ENCODE measurements around the gene MYCN.

Gene MYCN

DNA sequence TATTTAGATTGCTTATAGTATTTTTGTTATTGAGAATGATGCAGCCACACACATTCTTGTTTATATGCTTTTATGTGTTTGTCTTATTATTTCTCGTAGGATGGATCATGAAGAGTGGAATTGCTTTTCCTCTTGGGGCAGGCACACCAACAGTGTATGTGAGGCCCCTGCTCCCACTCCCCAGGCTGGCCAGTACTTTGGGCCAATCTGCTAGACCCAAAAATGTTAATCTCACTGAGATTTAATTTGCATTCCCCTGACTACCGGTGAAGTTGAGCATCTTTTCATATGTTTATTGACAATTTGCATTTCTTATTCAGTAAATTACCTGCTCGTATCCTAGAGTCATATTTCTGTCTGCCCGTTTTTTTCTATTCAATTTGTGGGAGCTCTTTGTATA is 4.7 kb upstream of the MYCN start:
- TF ChIP-seq BHLHE40 (IDR thresholded peaks at IDR 0.05; ENCODE audit: borderline replicate concordance) (no peak), FOXK2 (IDR thresholded peaks at IDR 0.05) (no peak), SUZ12 (IDR thresholded peaks at IDR 0.05) (no peak), SP1 (IDR thresholded peaks at IDR 0.05) (no peak), ZNF384 (IDR thresholded peaks at IDR 0.05) (no peak), PKNOX1 (IDR thresholded peaks at IDR 0.05) (no peak), HDGF (IDR thresholded peaks at IDR 0.05; ENCODE audit: borderline replicate concordance) (no peak), ELF4 (IDR thresholded peaks at IDR 0.05) (no peak), FOXA1 (IDR thresholded peaks at IDR 0.05) (no peak), LEF1 (IDR thresholded peaks at IDR 0.05; ENCODE audit: borderline replicate concordance) (no peak), L3MBTL2 (conservative IDR thresholded peaks at IDR 0.05) (no peak), TARDBP (IDR thresholded peaks at IDR 0.05) (no peak), CTBP1 (IDR thresholded peaks at IDR 0.05; ENCODE audit: borderline replicate concordance) (no peak), NFRKB (IDR thresholded peaks at IDR 0.05) (no peak)
- ChIA-PET POLR2A (no interaction called here), CTCF (no interaction called here)
- DNase-seq (ENCODE audit: extremely low spot score): no peak

DNA sequence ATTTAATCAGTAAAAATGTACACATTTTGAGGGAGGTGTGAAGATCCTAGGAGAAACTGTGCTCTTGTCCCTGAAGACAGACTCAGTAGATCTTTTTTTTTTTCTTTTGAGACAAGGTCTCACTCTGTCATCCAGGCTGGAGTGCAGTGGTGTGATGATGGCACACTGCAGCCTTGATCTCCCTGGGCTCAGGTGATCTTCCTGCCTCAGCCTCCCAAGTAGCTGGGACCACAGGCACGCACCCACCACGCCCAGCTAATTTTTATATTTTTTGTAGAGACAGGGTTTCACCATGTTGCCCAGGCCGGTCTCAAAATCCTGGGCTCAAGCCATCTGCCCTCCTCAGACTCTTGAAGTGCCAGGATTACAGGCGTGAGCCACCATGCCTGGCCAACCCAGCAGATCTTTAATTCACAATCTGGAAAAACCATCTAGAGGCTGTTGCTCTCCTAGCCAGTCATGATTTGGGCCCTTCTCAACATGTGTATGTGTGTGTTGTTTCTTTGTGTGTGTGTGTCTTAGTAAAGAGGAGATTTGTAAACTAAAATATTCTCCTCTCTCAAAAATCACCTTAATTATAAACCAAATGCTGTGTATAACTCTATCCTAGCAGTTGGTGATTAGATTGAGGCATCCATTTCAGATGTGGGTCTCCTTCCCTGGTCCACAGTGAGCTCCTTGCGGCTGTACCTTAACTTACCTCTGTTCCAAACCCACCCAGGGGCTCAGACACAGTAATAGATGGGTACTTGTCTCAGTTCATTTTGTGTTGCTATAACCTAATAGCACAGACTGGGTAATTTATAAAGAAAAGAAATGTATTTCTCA is 3.9 kb upstream of the MYCN start:
- ChIA-PET CTCF (no interaction called here), POLR2A (no interaction called here)
- TF ChIP-seq SP1 (IDR thresholded peaks at IDR 0.05) (no peak), LEF1 (IDR thresholded peaks at IDR 0.05; ENCODE audit: borderline replicate concordance) (no peak), ZNF384 (IDR thresholded peaks at IDR 0.05) (no peak), TARDBP (IDR thresholded peaks at IDR 0.05) (no peak), FOXM1 (IDR thresholded peaks at IDR 0.05; ENCODE audit: borderline replicate concordance) (no peak), FOXK2 (IDR thresholded peaks at IDR 0.05) (no peak), FOXA1 (IDR thresholded peaks at IDR 0.05) (no peak), SUZ12 (IDR thresholded peaks at IDR 0.05) (no peak), HDGF (IDR thresholded peaks at IDR 0.05; ENCODE audit: borderline replicate concordance) (no peak), CTBP1 (IDR thresholded peaks at IDR 0.05; ENCODE audit: borderline replicate concordance) (no peak), BHLHE40 (IDR thresholded peaks at IDR 0.05; ENCODE audit: borderline replicate concordance) (no peak), L3MBTL2 (conservative IDR thresholded peaks at IDR 0.05) (no peak), PKNOX1 (IDR thresholded peaks at IDR 0.05) (no peak), ARNT (IDR thresholded peaks at IDR 0.05) (no peak), ELF4 (IDR thresholded peaks at IDR 0.05) (no peak), NFRKB (IDR thresholded peaks at IDR 0.05) (no peak)
- no peak for DNase-seq (ENCODE audit: extremely low spot score)

DNA sequence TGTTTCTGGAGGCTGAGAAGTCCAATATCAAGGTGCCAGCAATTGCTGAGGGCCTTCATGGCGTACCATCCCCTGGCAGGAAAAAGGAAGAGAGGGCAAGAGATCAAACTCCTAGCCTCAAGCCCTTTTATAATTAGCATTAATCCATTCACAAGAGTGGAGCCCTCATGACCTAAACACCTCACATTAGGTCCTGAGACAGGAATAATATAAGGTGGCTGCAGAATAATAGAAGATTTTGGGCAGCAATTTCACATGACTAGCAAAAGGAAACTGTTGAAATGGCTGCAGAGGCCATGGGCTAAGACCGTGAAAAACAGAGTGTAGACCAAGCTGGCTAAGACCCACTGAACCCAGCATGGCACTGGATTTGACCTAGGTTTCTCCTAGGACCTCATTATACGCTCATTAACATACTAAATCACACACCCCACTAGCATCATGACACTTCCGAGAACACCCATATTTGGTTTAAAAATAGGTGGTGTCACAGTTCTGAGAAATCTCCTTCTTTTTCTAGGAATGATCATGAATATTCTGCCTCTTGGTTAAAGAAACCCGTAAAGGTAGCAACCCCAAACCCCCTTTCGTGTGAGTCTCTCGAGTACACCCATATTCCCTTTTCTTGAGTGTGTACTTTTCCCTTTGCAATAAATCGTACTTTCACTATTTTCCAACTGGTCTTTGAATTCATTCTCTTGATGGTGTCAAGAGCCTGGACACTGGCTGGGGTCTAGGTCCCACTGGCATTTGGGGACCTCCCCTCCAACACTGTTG is 3.1 kb upstream of the MYCN start:
- DNase-seq (ENCODE audit: extremely low spot score): no peak
- no peak for TF ChIP-seq NFRKB (IDR thresholded peaks at IDR 0.05)
- TF ChIP-seq TARDBP (IDR thresholded peaks at IDR 0.05): no peak
- no peak for TF ChIP-seq ZNF384 (IDR thresholded peaks at IDR 0.05)
- TF ChIP-seq LEF1 (IDR thresholded peaks at IDR 0.05; ENCODE audit: borderline replicate concordance): no peak
- no peak for TF ChIP-seq ARNT (IDR thresholded peaks at IDR 0.05)
- TF ChIP-seq HDGF (IDR thresholded peaks at IDR 0.05; ENCODE audit: borderline replicate concordance): no peak
- no peak for TF ChIP-seq BHLHE40 (IDR thresholded peaks at IDR 0.05; ENCODE audit: borderline replicate concordance)
- TF ChIP-seq CTBP1 (IDR thresholded peaks at IDR 0.05; ENCODE audit: borderline replicate concordance): no peak
- TF ChIP-seq SP1 (IDR thresholded peaks at IDR 0.05): no peak
- TF ChIP-seq L3MBTL2 (conservative IDR thresholded peaks at IDR 0.05): no peak
- no peak for TF ChIP-seq SUZ12 (IDR thresholded peaks at IDR 0.05)
- TF ChIP-seq ELF4 (IDR thresholded peaks at IDR 0.05): no peak
- TF ChIP-seq FOXK2 (IDR thresholded peaks at IDR 0.05): no peak
- POLR2A ChIA-PET: no interaction called here
- CTCF ChIA-PET: no interaction called here

DNA sequence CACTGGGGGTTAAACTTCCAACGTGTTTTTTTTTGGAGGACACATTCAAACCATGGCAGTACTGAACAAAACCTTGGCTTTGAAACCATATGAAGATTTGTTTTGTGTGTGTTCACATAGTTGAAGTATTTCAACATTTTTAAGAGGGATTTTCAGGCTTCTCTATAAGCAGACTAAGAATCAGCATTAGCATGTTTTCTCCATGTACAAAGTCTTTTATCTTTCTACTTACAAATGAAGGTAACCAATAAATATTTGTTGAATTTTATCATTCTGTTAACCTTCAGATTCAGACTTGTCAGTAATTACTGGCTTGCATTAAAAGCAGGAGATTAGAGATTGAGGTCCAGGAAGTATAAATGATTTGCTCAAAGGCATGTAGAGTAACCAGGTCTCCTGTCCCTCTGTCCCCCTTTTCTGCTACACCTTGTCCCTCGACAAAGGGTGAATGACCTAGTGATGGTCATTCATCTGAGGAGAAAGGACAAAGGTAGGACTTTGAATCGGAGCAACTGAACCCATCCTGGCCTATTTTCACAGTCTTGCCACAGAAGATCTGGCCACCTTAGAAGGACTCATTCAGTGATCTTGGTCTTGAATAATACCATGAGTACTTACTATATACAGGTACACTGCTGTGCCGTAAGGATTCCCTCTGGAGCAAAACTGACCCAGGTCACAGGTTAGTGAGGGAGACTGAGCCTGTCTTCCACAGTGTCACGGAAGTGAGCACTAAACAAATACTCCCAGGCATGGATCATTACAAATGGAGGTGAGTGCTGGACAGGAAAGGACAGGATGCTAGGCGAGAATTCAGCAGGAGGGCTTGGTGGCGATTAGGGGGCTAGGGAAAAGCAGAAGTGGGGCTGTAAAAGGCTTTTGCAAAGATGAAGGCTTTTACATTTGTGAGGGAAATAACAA is 2.2 kb upstream of the MYCN start:
- TF ChIP-seq PKNOX1 (IDR thresholded peaks at IDR 0.05) (no peak), L3MBTL2 (conservative IDR thresholded peaks at IDR 0.05) (no peak), ELF4 (IDR thresholded peaks at IDR 0.05) (no peak), ZNF384 (IDR thresholded peaks at IDR 0.05) (no peak), FOXM1 (IDR thresholded peaks at IDR 0.05; ENCODE audit: borderline replicate concordance) (no peak), SUZ12 (IDR thresholded peaks at IDR 0.05) (no peak), SP1 (IDR thresholded peaks at IDR 0.05) (no peak), BHLHE40 (IDR thresholded peaks at IDR 0.05; ENCODE audit: borderline replicate concordance) (no peak), TARDBP (IDR thresholded peaks at IDR 0.05) (no peak), FOXA1 (IDR thresholded peaks at IDR 0.05) (no peak), CTBP1 (IDR thresholded peaks at IDR 0.05; ENCODE audit: borderline replicate concordance) (no peak), LEF1 (IDR thresholded peaks at IDR 0.05; ENCODE audit: borderline replicate concordance) (no peak), FOXK2 (IDR thresholded peaks at IDR 0.05) (no peak), ARNT (IDR thresholded peaks at IDR 0.05) (no peak), HDGF (IDR thresholded peaks at IDR 0.05; ENCODE audit: borderline replicate concordance) (no peak), NFRKB (IDR thresholded peaks at IDR 0.05) (no peak)
- no peak for DNase-seq (ENCODE audit: extremely low spot score)
- POLR2A ChIA-PET: no interaction called here
- CTCF ChIA-PET: interaction anchor here (1.1 kb wide), 1 partner anchor 291 kb away, joined by 3 read pairs; no protein-coding TSS in a partner anchor
